Activated CD4-positive, alpha-beta T cell treated with anti-CD3 and anti-CD28 coated beads, Interleukin-2, amount 50 U/mL, for 24 hours (primary cell): ENCODE measurements around the gene MAP3K20.
"Not testable (repeated sequence)": the region's sequence is repeated elsewhere in the genome, so short reads cannot be mapped to it uniquely, and the experiment has no call there.

Source experiments
- DNase-seq, 2 donors: peaks; one replicate each; pipeline ENCODE4 v3.0.0-alpha.2; 2020; ENCODE audit warnings: low read depth in 1 of 2, low spot score in 1 of 2

The MAP3K20 gene

GRCh38 chr2:173086518-173087213 is 11.0 kb downstream of the MAP3K20 start:
- DNase-seq: no peak

DNA sequence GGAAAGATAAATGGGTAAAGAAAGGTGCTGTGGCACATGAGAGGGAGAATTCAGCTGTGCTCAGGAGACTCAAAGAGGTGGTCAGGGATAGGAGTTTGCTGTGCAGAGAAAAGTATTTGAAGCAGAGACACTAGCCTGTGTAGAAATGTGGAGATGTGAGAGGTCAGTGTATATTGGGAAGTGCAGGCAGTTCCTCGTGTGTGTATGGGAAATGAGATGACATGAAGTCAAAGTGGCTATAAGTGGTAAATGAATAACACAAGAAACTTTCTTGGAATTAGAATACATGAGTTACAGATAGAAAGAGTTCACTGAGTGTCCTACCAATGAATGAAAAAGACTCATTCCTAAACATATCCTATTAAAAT is 11.6 kb downstream of the MAP3K20 start:
- DNase-seq: no peak

DNA sequence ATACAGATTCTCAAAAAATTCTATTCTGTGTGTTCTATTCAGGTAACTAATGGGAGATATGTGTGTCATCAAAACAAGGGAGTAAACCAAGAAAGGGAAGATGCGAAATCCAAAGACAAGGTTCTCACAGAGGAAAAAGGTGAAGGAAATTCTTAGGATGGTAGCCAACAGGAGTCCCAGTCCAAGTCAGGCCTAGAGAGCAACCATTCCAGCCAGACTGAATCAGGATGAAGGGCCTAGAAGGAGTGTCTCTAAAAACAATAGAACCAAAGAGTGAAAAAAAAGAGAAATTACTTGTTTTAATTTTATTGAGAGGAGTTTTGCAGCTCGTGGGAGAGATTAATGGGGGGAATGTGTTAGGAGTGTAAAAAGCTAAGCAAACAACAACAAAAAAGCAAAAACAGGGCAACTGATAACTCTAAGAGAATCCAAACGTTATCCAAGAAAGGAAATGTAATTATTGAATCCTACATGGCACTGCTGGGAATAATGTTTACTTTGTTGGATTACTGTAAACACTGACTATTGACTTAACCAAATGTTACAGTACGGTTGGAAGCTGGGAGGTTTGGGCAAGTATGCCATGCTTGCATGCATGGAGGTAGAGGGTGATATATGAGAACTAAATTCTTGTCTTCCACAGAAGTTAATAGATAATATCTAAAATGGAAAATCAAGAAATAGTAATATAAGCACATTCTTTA is 12.3 kb downstream of the MAP3K20 start:
- no peak for DNase-seq

DNA sequence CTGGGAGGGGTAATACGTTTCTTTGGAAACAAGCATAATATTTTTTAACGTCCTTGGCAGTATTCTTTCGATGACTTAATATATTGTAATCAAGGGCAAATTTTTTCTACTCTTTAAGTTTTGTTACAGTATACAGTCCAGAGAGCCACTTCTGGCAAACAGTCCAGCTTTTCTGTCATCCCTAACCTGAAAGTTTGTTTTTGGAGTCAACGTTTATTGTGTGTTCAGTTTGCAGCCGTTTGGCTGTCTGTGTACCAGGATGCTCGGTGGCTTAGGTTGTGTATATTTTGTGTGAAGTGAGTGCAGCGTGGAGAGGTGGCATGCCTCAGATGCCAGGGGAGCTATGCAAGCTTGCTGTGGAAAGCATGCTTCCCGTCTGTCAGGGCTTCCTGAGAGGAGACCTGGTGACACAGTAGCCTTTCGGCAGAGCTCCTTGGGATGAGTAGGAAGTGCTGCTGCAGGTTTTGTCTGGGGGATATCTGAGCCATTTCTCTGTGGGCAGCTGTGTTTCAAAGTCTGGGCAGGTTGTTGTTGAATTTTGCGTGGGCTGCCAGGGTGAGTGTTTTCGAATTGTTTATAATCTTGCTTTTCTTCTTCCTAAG is 14.7 kb downstream of the MAP3K20 start:
- DNase-seq: no peak

- DNase-seq: no peak
Observed at GRCh38 chr2:173090973-173091660, 15.5 kb downstream of the MAP3K20 start.

GRCh38 chr2:173091910-173092309 is 16.3 kb downstream of the MAP3K20 start:
- no peak for DNase-seq

GRCh38 chr2:173092844-173093402 is 17.3 kb downstream of the MAP3K20 start:
- no peak for DNase-seq

- not testable (repeated sequence) for DNase-seq
Observed at GRCh38 chr2:173093617-173094016, 18.0 kb downstream of the MAP3K20 start.

- no peak for DNase-seq
Observed at GRCh38 chr2:173094731-173095130, 19.1 kb downstream of the MAP3K20 start.

DNA sequence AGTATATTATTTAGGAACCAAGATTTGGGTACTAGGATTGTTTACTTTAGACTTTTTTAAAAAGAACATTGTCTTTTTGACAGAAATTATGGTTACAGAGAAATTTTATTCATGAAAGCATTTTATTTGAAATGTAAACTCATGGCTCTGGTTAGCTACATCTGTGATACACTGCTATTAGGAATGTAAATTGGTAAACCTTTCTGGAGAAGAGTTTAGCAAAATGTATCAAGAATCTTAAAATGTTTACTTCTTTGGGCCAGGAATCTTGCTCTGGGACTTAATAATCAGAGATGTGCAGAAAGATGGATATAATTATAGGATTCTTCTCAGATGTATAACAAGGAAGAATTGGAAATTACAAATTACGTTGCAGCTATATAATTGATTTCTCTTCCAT is 19.7 kb downstream of the MAP3K20 start:
- DNase-seq: no peak

DNA sequence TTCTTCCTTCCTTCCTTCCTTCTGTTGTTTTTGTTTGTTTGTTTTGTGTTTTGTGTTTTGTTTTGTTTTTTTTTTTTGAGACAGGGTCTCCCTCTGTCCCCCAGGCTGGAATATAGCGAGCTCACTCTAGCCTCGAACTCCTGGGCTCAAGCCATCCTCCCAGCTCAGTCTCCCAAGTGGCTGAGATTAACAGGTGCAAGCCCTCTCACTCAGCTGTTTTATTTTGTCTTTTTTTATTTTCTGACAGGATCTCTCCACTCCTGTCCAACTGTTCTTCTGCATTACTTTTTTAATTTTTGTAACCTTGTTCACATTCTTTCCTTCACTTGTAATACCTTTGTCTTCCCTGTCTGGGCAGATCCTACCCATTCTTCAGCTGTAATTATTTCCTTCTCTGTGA is 23.6 kb downstream of the MAP3K20 start:
- no peak for DNase-seq

- no peak for DNase-seq
Observed at GRCh38 chr2:173099804-173100203, 24.2 kb downstream of the MAP3K20 start.

- DNase-seq: no peak
Observed at GRCh38 chr2:173101687-173102086, 26.0 kb downstream of the MAP3K20 start.

- no peak for DNase-seq
Observed at GRCh38 chr2:173104156-173104555, 28.5 kb downstream of the MAP3K20 start.

- DNase-seq: no peak
Observed at GRCh38 chr2:173106959-173107628, 31.4 kb downstream of the MAP3K20 start.

- DNase-seq: no peak
Observed at GRCh38 chr2:173107629-173108022, 32.0 kb downstream of the MAP3K20 start.

DNA sequence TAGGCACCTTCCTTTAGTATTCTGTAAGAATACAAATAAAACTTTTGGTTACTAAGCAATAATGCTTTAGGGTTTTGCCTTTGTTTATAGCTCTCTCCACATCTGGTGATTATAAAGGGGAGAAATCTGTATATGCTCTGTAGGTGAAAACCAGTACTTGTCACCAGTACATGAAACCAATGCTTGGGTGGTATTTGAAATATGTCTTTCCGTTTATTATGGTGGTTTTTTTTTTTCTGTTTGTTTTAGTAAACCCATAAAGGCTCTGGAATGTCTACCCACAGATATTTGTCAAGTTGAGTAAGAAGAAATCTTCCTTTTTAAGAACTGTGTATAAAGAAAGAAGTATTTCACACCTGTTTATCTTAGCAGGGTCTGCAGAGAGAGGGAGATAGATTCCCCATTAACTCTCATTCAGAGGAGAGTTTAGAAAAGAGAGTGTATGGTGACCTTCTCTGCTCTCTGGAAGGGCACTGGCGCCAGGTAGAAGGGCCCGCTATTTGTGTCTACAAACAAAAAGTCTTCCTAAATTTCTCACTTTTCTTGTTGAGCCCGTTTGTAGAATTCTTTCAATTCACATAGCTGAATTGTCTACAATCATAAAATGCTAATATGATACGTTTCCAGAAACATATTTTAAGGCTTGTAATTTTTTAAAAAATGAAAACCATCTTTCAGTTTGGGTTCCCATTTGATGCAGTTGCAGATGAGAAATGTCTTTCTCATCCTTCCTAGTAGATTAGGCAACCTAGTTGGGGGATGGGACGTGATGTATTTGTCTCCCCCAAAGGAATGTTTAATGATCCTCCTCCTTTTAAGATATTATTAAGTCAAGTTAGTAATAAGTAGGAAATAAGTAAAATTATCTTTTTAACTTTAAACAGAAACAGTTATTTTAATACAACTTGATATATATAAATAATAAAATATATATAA is 33.9 kb downstream of the MAP3K20 start:
- no peak for DNase-seq

GRCh38 chr2:173117678-173118077 is 42.0 kb downstream of the MAP3K20 start:
- DNase-seq: no peak

- no peak for DNase-seq
Observed at GRCh38 chr2:173118395-173118794, 42.7 kb downstream of the MAP3K20 start.
